Ectodermal cell (in vitro differentiated cells): ENCODE results near the gene HBD.
A peak's percentile ranks its signal among the peaks of the same experiment; 100 is the strongest.
"Not testable (repeated sequence)": the region's sequence is repeated elsewhere in the genome, so short reads cannot be mapped to it uniquely, and the experiment has no call there.

Experiments used
- H3K27ac ChIP-seq: 2 replicates; pipeline ENCODE4 v1.7.0; 2013; ENCODE audit warnings: mild to moderate bottlenecking, low read depth, low read length; ENCODE audit not compliant: insufficient read depth, poor library complexity, severe bottlenecking
- H3K27me3 ChIP-seq: 2 replicates; pipeline ENCODE4 v1.7.0; 2013; ENCODE audit warnings: mild to moderate bottlenecking, low read length; ENCODE audit not compliant: insufficient read depth, control insufficient read depth, poor library complexity, severe bottlenecking
- H3K36me3 ChIP-seq: one replicate; pipeline ENCODE4 v1.7.0; 2013; ENCODE audit warnings: low read length; ENCODE audit not compliant: control insufficient read depth, insufficient read depth
- H3K4me1 ChIP-seq: one replicate; pipeline ENCODE4 v1.7.0; 2013; ENCODE audit warnings: low read length; ENCODE audit not compliant: control insufficient read depth, insufficient read depth
- H3K4me3 ChIP-seq: 2 replicates; pipeline ENCODE4 v1.7.0; 2013; ENCODE audit warnings: low read depth, low read length, control low read depth; ENCODE audit not compliant: insufficient read depth
- H3K9me3 ChIP-seq: 2 replicates; pipeline ENCODE4 v1.7.0; 2013; ENCODE audit warnings: mild to moderate bottlenecking, low read length, moderate library complexity; ENCODE audit not compliant: control insufficient read depth
- WGBS, 2 experiments: methylation state at CpG; one replicate each; pipeline ENCODE4 v1.1.7; 2013; ENCODE audit warnings: missing lambda C conversion rate in 2 of 2; 5-methylcytosine and 5-hydroxymethylcytosine counted together

The HBD gene

DNA sequence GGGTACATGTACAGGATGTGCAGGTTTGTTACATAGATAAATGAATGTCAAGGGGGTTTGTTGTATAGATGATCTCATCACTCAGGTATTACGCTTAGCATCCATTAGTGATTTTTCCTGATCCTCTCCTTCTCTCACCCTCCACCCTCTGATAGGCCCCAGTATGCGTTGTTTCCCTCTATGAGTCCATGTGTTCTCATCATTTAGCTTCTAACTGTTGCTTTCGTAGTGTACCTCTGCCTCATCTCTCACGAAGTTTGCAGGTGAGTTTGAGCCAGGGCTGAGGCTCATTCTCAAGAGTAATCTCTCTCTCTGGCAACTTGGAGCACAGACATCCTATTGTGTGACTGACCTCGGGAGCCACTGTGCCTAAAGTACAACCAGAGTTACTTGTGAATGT lies 40.1 kb upstream of the HBD start:
- Histone ChIP-seq H3K27ac (peak overlapping the region; percentile 2), H3K36me3 (no peaks in the 10 kb centered on the region), H3K4me3 (no peak overlapping the region), H3K27me3 (no peaks in the 10 kb centered on the region), H3K9me3 (no peaks in the 10 kb centered on the region), H3K4me1 (no peaks in the 10 kb centered on the region)
- WGBS, 2 experiments, result 82 to 86% methylated on average over 5 of the region's 5 CpGs

DNA sequence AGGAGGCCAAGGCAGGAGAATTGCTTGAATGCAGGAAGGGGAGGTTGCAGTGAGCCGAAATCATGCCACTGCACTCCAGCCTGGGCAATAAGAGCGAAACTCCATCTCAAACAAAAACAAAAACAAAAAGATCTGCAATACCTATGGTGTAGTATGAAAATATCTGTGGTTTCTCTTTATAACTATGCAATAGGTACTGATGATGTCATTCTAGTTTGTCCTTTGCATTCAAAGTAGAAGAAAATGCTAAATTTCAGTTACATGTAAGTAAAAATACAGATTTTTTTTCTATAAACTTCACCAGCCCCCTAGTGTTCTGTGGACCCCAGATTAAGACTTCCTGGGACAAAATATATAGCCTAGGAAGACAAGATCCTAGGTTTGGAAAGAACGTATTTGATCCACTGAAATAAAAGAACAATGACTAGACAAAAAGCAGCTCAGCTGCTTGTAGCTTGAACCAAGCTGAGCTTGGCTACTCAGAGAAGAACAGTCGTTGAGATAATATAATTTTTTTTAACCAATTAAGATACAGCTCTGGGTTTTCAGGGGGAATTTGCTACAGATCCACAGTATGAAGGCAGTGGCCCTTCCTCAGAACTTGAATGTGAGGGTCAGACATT lies 38.2 kb upstream of the HBD start:
- Histone ChIP-seq H3K27ac (no peak overlapping the region), H3K4me3 (no peak overlapping the region), H3K4me1 (no peaks in the 10 kb centered on the region), H3K27me3 (no peaks in the 10 kb centered on the region), H3K9me3 (no peaks in the 10 kb centered on the region), H3K36me3 (no peaks in the 10 kb centered on the region)
- 94 to 97% methylated on average over 2 to 3 of the region's 4 CpGs for WGBS, 2 experiments

DNA sequence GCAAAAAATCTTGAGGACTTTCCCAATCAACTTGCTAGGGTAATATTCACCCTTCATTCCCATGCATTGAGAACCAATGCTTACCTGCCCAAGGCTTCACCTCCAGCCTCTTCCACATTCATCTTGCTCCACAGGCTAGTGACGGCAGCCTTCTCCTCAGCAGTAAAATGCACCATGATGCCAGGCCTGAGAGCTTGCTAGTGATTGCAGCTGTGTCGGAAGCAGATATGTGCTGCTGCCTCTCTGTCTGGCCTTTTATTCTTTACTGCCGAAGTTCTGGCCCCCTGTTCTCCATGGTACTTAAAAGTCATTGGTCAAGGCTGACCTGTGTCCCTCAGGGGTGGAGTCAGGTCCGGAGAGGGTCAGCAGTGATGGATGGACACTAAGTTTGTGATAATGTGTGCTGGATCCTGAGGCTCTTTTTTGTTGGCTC lies 35.4 kb upstream of the HBD start, which contains the start of gene HBE1:
Gene HBE1, minus strand, starts transcription at position 231 of the 433 bp plus-strand sequence. Its CDS starts 55 bp downstream, at position 176.
- no peak within 1 kb of the TSS for H3K27ac ChIP-seq
- 86 to 87% methylated on average over 4 of the region's 4 CpGs for WGBS, 2 experiments

DNA sequence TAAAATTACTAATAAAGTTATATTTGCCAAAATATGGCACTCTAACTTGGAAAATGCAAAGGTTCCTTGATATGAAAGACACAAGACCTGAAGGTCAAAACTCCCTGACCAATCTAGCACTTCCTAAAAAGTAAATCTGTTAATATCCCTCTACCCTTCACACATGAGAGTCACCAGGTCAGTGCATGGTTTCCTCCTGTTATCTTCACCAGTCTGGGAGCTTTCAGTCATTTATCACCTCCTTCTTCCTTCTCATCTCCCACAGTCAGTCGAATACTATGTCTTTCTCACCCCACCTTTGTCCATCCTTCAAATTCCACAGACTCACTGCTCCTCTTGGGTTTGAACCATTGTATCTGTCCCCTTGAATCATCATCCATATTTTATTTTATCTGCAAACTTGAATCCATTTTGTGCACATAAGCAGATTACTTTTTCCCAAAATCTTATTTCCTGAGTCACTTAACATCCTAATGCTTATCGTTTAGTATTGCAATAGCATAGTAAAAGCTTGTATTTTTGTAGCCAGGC lies 32.8 kb upstream of the HBD start:
- Histone ChIP-seq H3K4me1 (no peaks in the 10 kb centered on the region), H3K9me3 (no peaks in the 10 kb centered on the region)
- 94 to 98% methylated on average over 2 of the region's 2 CpGs for WGBS, 2 experiments

More for the DNA sequence above, 35.4 kb upstream of the HBD start, which contains the start of gene HBE1:
- Histone ChIP-seq H3K4me1 (no peaks in the 10 kb centered on the region), H3K36me3 (no peaks in the 10 kb centered on the region), H3K4me3 (no peak within 1 kb of the TSS), H3K9me3 (no peaks in the 10 kb centered on the region), H3K27me3 (no peaks in the 10 kb centered on the region)

DNA sequence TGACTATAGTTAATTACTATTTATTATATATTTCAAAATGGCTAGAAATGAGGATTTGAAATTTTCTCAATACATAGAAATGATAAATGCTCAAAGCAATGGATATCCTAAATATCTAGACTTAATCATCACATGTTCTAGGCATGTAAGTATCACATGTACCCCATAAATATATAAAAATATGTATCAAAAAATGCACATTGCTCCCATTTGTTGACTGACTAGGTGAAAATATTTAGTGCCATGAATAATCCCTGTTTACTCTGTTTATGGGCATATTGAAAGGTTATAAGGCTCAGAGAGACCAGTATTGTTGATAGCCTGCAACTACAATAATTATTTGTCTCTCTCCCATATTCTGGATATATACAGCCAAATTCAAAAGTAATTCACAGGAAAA lies 32.3 kb upstream of the HBD start:
- Histone ChIP-seq H3K27ac (no peak overlapping the region), H3K4me1 (no peaks in the 10 kb centered on the region), H3K9me3 (no peaks in the 10 kb centered on the region), H3K27me3 (no peaks in the 10 kb centered on the region), H3K36me3 (no peaks in the 10 kb centered on the region), H3K4me3 (no peak overlapping the region)

More for the DNA sequence above, 32.8 kb upstream of the HBD start:
- no peak overlapping the region for H3K4me3 ChIP-seq
- H3K27ac ChIP-seq, result no peak overlapping the region
- no peaks in the 10 kb centered on the region for H3K27me3 ChIP-seq
- H3K36me3 ChIP-seq, result no peaks in the 10 kb centered on the region

DNA sequence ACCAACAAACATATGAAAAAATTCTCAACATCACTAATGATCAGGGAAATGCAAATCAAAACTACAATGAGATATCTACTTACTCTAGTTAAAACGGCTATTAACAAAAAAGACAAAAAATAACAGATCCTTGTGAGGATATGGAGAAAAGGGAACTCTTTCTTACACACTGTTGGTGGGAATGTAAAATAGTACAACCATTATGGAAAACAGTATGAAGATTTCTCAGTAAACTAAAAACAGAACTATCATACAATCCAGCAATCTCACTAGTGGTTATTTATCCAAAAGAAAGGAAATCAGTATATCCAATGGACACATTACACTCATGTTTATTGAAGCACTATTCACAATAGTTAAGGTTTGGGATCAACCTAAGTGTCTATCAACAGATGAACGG lies 31.5 kb upstream of the HBD start:
- no peaks in the 10 kb centered on the region for H3K36me3 ChIP-seq
- no peak overlapping the region for H3K27ac ChIP-seq
- WGBS, 2 experiments, result 91 to 100% methylated on average over 1 of the region's 2 CpGs
- no peaks in the 10 kb centered on the region for H3K4me1 ChIP-seq
- no peaks in the 10 kb centered on the region for H3K9me3 ChIP-seq
- no peaks in the 10 kb centered on the region for H3K27me3 ChIP-seq
- no peak overlapping the region for H3K4me3 ChIP-seq

DNA sequence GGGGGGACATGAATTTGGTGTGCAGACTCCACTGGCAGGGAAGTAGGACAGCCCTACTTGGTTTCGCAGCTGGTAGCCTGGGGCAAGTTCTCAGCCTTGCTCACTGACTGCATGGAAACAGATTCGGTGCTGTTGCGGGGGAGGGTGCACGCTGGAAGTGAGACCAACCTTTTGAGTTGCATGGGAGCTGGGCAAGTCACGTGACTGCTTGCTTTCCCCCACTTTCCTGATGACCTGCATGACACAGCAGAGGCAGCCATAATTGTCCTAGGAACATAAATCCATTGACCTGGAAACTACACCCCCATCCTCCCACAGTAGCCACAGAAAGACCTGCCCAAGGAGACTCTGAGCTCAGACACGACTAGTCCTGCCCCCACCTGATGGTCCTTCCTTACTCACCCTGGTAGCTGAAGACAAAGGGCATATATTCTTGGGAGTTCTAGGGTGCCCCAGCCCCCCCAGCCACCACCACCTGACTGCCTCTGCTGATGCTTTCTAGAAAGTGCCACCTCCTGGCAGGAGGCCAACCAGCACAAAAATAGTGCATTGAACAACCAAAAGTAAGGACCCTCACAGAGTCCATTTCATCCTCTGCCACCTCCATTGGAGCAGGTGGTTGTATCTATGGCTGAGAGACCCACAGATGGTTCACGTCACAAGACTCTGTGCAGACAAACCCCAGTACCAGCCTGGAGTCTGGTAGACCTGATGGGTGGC lies 24.4 kb upstream of the HBD start:
- WGBS, 2 experiments, result 76 to 78% methylated on average over 7 of the region's 7 CpGs
- H3K36me3 ChIP-seq, result no peaks in the 10 kb centered on the region
- H3K4me3 ChIP-seq, result no peak overlapping the region
- no peak overlapping the region for H3K27ac ChIP-seq
- H3K9me3 ChIP-seq, result no peaks in the 10 kb centered on the region
- no peaks in the 10 kb centered on the region for H3K4me1 ChIP-seq
- H3K27me3 ChIP-seq, result no peaks in the 10 kb centered on the region

DNA sequence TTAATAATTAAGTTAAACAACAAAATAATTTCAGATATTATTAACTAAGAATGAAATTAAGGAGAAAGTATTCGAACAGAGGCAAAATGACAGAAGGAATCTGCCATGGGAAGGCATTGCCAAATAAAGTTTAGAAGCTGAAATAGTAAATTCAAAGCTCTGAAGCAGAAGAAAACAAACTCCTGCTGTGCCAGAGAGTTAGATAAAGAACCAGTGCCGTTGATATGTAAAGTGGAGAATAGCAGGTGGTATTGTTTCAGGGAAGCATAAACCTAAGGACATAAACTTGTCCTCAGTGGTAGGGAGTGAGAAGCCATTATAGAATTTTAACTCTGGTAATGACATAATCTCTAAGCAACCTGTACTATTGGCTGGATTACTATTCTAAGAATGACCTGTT lies 23.0 kb upstream of the HBD start:
- no peaks in the 10 kb centered on the region for H3K4me1 ChIP-seq
- H3K36me3 ChIP-seq, result no peaks in the 10 kb centered on the region
- H3K27me3 ChIP-seq, result no peaks in the 10 kb centered on the region
- H3K9me3 ChIP-seq, result no peaks in the 10 kb centered on the region
- WGBS, 2 experiments, result 11 to 14% methylated on average over 2 of the region's 2 CpGs
- H3K4me3 ChIP-seq, result no peak overlapping the region
- no peak overlapping the region for H3K27ac ChIP-seq

DNA sequence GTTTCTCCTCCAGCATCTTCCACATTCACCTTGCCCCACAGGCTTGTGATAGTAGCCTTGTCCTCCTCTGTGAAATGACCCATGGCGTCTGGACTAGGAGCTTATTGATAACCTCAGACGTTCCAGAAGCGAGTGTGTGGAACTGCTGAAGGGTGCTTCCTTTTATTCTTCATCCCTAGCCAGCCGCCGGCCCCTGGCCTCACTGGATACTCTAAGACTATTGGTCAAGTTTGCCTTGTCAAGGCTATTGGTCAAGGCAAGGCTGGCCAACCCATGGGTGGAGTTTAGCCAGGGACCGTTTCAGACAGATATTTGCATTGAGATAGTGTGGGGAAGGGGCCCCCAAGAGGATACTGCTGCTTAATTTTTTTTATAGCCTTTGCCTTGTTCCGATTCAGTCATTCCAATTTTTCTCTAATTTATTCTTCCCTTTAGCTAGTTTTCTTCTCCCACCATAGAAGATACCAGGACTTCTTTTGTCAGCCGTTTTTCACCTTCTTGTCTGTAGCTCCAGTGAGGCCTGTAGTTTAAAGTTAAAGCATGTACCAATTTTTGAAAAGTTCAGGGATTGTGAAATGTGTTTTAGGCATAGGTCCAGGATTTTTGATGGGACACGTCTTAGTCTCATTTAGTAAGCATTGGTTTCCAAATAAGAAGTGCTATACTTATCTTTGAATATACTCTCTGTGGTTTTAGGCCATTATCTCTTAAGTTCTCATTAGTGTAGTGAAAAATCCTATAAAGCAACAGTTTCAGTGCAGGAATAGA lies 20.5 kb upstream of the HBD start, which contains the start of gene HBG2:
Gene HBG2, minus strand, starts transcription at position 136 of the 768 bp plus-strand sequence. Its CDS starts 53 bp downstream, at position 83.
- H3K9me3 ChIP-seq, H3K27me3 ChIP-seq, H3K27ac ChIP-seq, H3K4me3 ChIP-seq, H3K4me1 ChIP-seq, H3K36me3 ChIP-seq: not testable (repeated sequence)
- WGBS, 2 experiments, result 94% methylated on average over 2 to 3 of the region's 9 CpGs

DNA sequence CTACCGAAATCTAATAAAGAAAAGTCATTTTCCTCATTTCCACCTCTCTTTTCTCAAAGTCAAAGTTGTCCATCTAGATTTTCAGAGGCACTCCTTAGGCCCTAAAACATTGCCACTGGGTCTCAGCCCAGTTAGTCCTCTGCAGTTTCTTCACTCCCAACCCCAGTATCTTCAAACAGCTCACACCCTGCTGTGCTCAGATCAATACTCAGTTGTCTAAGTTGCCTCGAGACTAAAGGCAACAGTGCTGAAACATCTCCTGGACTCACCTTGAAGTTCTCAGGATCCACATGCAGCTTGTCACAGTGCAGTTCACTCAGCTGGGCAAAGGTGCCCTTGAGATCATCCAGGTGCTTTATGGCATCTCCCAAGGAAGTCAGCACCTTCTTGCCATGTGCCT lies 19.7 kb upstream of the HBD start:
- not testable (repeated sequence) for H3K27me3 ChIP-seq, H3K27ac ChIP-seq, H3K4me1 ChIP-seq, H3K36me3 ChIP-seq, H3K4me3 ChIP-seq, H3K9me3 ChIP-seq
- 92% methylated on average over 2 of the region's 2 CpGs for WGBS, 2 experiments
